Activated effector memory CD4-positive, alpha-beta T cell treated with Interleukin-2 at 50 U/mL for 16 hours (primary cell): ENCODE measurements around the gene SLC8B1.

ENCODE experiments used
- DNase-seq: peaks from one replicate; pipeline ENCODE4 v3.0.0-alpha.2; 2020

SLC8B1 gene

GRCh38 chr12:113334786-113335539 lies at the start of gene SLC8B1:
Gene SLC8B1, minus strand, starts transcription at chr12:113335109. Its CDS starts 2,231 bp downstream, at chr12:113332878.
- peak; percentile 87 for DNase-seq

- DNase-seq, result no peak
Observed at GRCh38 chr12:113382206-113382605, 47.3 kb upstream of the SLC8B1 start.

DNA sequence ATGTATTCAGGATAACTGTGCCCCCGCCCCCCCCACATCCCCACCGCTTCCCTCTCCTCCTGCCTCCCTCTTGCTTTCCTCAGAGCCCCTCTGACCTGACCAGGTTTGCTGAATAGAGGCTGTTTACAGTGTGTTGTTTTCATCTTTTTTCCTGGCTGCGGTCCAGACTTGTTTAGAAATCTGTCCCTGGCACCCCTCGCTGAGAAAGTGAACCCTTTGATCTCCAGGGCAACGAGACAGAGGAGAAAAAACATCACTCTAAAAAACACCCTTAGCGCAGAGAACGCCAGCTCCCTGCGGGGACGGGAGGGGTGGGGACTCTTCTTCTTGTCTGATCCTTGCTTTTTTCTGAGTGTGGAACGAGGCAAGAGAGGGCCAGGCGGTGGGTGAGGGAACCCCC lies 46.3 kb upstream of the SLC8B1 start:
- DNase-seq, result no peak

- no peak for DNase-seq
Observed at GRCh38 chr12:113378291-113378690, 43.4 kb upstream of the SLC8B1 start.

DNA sequence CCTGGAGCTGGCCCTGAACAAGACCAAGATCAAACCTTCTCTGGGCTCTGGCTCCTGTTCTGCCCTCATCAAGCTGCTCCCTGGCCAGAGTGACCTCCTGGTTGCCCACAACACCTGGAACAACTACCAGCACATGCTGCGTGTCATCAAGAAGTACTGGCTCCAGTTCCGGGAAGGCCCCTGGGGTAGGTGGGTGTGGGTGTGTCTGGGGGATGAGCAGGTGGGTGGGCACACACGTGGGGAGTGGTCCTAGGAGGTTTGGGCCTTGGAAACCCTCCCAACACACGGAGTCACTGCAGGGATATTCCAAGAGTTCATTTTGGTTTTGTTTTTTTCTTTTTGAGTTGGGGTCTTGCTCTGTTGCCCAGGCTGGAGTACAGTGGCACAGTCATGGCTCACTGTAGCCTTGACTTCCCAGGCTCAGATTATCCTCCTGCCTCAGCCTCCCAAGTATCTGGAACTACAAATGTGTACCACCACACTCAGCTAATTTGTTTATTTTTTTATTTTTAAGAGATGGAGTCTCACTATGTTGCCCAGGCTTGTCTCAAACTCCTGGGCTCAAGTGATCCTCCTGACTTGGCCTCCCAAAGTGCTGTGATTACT lies 40.0 kb upstream of the SLC8B1 start:
- no peak for DNase-seq

GRCh38 chr12:113373969-113374368 lies 39.1 kb upstream of the SLC8B1 start:
- no peak for DNase-seq

DNA sequence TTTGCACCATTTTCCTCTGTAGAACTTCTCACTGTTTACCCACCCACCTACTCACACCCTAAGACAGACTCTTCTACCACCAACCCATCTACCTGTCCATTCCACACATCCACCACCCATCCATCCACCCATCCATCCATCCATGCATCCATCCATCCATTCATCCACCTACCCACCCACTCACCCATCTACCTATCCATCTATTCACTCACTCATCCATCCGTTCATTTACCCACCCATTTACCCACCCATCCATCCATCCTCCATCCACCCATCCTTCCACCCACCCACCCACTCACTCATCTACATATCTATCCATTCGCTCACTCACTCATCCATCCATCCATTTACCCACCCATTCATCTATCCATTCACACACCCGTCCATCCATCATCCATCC lies 38.5 kb upstream of the SLC8B1 start:
- no peak for DNase-seq

DNA sequence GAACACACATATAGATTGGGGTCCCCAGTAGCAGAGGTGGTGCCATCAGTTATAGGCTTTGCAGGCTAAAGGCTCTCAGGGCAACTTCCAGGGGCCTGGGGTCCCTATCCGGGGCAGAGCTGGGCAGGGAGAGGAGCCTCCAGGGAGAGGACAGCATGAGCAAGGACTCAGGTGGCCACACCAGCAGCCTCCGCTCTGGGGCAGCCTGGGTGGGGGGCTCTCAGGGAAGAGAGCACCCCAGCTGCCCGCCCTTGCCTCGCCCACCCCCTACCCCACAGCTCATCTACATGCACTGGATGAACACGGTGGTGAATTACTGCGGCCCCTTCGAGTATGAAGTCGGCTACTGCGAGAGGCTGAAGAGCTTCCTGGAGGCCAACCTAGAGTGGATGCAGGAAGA lies 37.5 kb upstream of the SLC8B1 start:
- no peak for DNase-seq

DNA sequence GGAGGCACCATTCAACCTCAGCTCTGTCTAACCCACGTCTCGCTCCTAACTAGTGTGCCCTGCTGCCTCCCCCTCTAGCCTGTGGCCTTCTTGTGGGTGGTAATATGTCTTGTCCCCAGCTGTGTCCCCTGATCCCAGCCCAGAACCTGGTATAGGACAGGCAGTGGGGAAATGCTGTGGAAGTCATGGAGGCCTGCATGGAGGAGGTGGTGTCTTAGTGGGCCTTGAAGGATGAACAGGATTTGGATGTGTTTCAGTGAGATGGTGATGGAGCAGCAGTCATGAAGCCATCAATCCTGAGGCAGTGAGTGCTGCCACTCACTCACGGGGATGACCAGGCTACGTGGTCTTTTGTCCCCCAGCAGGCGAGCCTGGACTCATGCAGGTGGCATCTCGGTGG lies 36.9 kb upstream of the SLC8B1 start:
- no peak for DNase-seq

GRCh38 chr12:113370923-113371682 lies 36.2 kb upstream of the SLC8B1 start:
- no peak for DNase-seq

- no peak for DNase-seq
Observed at GRCh38 chr12:113369391-113369985, 34.6 kb upstream of the SLC8B1 start.

GRCh38 chr12:113368331-113368730 lies 33.4 kb upstream of the SLC8B1 start:
- DNase-seq, result no peak

- no peak for DNase-seq
Observed at GRCh38 chr12:113366827-113367226, 31.9 kb upstream of the SLC8B1 start.

DNA sequence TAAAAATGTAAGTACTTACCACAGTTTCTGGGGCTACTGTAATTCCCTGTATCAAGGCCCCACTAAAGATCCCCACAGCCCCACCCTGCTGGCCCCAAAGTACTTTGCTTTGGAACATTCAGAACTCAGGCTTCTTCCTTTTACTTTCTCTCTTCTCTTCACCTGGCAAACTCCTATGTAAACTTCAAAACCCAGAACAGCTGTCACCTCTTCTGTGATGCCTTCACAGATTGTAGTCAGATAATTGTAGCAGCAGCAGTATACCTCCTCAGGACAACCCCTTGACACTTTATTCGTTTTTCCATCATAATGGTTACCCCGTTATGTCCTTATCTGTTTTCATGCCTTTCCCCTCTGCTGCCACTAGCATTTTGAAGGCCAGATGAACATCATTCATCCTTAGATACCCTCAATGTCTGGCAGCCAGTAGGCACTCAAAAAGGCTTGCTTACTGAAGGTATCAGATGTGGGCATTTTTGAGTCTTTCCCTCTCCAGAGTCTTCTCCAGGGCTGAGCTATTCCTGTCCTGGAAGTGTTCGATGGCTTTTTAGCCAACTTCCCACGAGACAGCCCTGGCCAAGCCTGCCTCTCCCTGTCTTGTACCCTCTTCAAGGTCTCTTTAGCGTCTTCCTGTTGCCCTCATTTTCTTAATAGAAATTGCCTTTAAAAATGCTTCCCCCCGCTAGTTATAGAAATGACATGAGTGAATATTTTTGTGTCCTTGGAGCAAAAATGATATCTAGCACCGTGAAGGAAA lies 30.9 kb upstream of the SLC8B1 start:
- DNase-seq, result no peak

GRCh38 chr12:113364698-113365097 lies 29.8 kb upstream of the SLC8B1 start:
- no peak for DNase-seq

DNA sequence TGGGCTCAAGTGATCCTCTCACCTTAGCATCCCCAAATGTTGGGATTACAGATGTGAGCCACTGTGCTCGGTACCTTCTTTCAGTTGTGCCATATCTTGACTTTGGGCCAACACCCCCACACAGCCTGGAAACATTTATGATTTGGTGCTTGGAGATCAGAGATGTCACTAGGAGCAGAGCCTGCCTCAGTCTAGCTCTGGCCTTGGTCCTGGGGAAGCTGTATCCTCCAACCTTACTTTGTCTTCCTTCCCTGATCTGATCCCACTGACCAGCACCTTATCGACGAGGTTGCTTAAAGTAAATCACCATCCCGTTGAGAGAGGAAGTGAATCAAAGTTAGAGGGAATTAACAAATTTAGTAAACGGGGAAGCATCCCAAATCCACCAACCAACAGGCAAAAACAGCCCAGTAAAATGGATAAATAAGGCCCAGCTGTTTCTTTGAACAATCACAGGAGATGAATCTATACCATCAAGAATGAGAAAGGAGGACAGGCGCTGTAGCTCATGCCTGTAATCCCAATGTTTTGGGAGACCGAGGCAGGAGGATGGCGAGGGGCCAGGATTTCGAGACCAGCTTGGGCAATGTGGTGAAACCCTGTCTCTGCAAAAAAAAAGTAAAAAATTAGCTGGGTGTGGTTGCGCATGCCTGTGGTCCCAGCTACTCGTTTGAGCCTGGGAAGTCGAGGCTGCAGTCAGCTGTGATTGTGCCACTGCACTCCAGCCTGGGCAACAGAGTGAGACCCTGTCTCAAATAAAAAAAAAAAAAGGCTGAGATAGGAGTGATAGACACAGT lies 26.9 kb upstream of the SLC8B1 start:
- DNase-seq, result no peak

DNA sequence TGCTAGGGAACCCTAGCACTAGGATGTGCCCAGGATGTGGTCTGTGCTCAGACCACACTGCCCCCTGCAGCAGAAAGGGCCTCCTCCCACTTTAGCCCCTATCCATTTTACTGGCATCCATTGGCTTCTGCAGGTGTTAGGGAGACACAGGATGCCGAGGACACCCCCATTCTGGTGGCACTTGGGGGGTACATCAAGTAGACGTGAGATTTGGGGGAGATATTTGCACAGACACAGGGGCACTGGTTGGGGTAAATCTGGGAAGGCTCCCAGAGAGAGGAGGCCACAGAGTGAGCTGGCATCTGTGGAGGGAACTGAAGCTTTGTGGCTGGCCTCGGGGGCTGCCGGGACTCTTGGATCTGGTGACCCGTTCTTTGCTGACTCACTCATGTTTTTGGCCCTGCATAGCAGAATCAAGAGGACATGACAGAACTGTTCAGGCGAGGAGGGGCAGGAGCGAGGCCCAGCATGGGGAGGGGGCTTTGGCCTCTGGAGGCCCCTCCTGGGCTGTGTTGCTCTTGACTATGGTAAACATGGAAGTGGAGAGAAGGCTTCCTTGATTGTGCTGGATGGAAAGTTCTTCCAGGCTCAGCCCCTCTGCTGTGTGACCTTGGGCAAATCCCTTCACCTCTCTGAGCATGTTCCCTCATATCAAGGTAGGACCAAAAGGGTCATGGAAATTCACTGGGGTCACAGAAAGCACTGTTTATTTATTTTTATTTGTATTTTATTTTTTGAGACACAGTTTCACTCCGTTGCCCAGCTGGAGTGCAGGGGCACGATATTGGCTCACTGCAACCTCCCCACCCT lies 25.2 kb upstream of the SLC8B1 start:
- no peak for DNase-seq

DNA sequence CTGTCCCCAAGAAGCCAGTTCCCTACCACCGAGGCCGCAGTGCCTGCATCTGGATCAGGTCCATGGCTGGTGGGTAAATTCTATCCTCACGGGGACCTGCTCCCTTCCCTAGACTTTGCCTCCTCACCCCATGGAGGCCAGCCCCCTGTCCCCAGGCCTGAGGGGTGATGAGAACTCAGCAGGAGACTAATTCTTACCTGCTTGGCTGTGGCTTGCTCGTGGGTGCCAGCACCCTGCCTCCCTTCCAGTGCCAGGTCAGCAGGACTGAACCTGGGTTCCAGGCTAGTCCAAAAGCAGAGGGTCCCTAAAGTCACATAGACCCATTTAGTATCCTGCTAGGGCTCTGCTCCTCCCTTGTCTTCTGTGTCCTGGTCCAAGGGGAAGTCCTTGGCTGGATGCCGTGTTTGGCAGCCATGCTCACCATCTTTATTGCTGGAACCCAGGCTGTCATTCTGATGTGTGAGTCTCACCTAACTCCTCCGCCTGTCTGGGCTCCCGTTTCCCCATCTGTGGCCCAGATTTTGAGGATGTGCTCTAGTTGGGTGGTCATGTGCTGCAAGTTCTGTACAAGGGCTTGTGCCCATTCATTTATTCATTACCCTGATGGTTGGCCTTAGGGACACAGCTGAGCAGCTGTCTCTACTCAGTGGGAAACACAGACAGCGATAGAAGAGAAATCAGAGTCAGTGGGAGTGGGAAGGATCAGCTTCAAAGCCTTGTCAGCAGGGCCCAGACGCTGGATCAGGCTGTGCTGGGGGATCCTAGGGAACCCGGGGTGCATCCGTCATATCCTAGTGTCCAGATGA lies 24.4 kb upstream of the SLC8B1 start:
- no peak for DNase-seq

DNA sequence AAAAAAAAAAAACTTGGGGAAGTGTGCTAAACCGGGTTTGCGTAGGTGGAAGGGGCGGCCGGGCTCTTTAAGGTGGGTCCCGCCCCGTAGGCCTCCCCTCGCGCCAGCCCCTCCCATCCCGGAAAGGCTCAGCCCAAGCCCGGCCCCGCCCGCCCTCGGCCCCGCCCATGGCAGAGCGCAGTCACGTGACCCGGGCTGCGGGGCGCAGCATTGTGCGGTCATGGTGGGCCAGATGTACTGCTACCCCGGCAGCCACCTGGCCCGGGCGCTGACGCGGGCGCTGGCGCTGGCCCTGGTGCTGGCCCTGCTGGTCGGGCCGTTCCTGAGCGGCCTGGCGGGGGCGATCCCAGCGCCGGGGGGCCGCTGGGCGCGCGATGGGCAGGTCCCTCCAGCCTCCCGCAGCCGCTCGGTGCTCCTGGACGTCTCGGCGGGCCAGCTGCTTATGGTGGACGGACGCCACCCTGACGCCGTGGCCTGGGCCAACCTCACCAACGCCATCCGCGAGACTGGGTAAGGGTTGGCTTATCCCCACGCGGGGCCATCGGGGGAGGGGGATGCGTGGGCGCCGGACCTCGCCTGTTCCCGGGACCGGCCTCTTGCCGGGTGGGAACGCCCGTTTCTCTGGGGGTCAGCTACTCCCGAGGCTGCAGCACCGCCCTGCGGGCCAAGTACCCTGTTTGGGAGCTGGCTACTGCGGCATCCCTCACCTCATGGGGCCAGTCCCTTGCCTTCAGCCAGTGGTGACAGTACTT lies 23.6 kb upstream of the SLC8B1 start, which contains the start of gene PLBD2:
Gene PLBD2 (plus strand): TSS at position 207 of the 752 bp plus-strand sequence. CDS start 14 bp downstream, at position 221.
- DNase-seq, result peak; percentile 93
